Calu3 (cell line): ENCODE data around the gene OPCML. TPM values are rescaled to one million over a fixed set of nuclear protein-coding genes. Genes with fewer than 3 reads are reported as not detected.

Experiments
- BruUV-seq: library from RNA; stranded (reverse); fragments of 400-500 nt; replicated peaks from 2 replicates; lab custom pipeline; 2021; lab: Mats Ljungman, UMichigan
- CTCF ChIA-PET: fragments of 300-600 bp; sonication (Branson Sonifier 250); formaldehyde crosslinking; loops from one replicate; lab custom pipeline; 2022; ENCODE audit warnings: antibody characterized with exemption; lab: Charles Lee
- DNase-seq: peaks from one replicate; pipeline ENCODE4 v3.0.0; 2022
- H3K27ac Mint-ChIP-seq: one replicate; pipeline ENCODE4 v1.8.0; 2022; ENCODE audit warnings: mixed read lengths; ENCODE audit not compliant: unreplicated experiment
- H3K27me3 Mint-ChIP-seq: one replicate; pipeline ENCODE4 v1.8.0; 2022; ENCODE audit warnings: mixed read lengths; ENCODE audit not compliant: unreplicated experiment
- H3K36me3 Mint-ChIP-seq: one replicate; pipeline ENCODE4 v1.8.0; 2022; ENCODE audit warnings: mild to moderate bottlenecking, moderate library complexity, mixed read lengths; ENCODE audit not compliant: insufficient read depth, unreplicated experiment
- H3K4me1 Mint-ChIP-seq: one replicate; pipeline ENCODE4 v1.8.0; 2022; ENCODE audit warnings: mild to moderate bottlenecking, low read depth, mixed read lengths; ENCODE audit not compliant: unreplicated experiment
- H3K4me3 Mint-ChIP-seq: one replicate; pipeline ENCODE4 v1.8.0; 2022; ENCODE audit warnings: mild to moderate bottlenecking, low read depth, moderate library complexity, mixed read lengths; ENCODE audit not compliant: unreplicated experiment
- H3K9me3 Mint-ChIP-seq: one replicate; pipeline ENCODE4 v1.8.0; 2022; ENCODE audit warnings: low read depth, mixed read lengths; ENCODE audit not compliant: unreplicated experiment
- CTCF ChIP-seq: fragments of 200-600 bp; IDR thresholded peaks from one replicate; pipeline ENCODE4 v1.8.0; 2022; ENCODE audit warnings: antibody characterized with exemption; ENCODE audit not compliant: unreplicated experiment
- intact Hi-C: fragments of 100-400 bp; cut with micrococcal nuclease; formaldehyde crosslinking; loops from one replicate; pipeline ENCODE4 v1.10.0; 2022; ENCODE audit not compliant: unreplicated experiment
- total RNA-seq: library from RNA; stranded (reverse); gene quantifications from 2 replicates; pipeline ENCODE4 v1.2.3, GENCODE V29; 2022

OPCML gene
- total RNA-seq, 1 experiment from 2014 or later: not detected

DNA sequence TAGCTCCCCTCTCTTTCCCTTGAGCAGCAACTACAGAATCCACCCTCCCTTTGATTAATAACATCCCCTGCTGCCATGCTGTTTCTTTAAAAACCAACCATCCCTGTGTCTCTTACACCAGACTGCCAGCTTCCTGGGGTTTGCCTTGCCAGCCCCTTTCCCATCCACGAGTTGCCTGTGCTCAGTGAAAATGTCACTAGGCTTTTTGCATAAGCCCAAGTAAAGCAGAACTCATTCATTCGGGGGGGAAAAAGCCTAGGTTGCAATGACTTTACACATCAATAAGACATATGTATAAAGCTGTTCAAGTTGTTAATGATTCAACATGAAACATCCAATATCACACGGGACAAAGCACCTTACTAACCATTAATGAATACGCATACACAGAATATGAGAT is 398.7 kb downstream of the OPCML start:
- Mint-ChIP-seq H3K27ac (no peak overlapping the region), H3K9me3 (peaks cover 7% of the 10 kb centered on the region), H3K36me3 (no peaks in the 10 kb centered on the region), H3K4me1 (no peaks in the 10 kb centered on the region), H3K27me3 (no peaks in the 10 kb centered on the region), H3K4me3 (no peak overlapping the region)
- CTCF ChIA-PET: no interaction called here
- intact Hi-C loops: loop anchor here (1.0 kb wide), 1 partner anchor 702 kb away; no protein-coding TSS in a partner anchor
- TF ChIP-seq CTCF: no peak
- no peak for DNase-seq
- BruUV-seq: no TSS peak

- Mint-ChIP-seq H3K4me1 (no peaks in the 10 kb centered on the region), H3K9me3 (peaks cover 7% of the 10 kb centered on the region), H3K4me3 (no peak overlapping the region), H3K27me3 (no peaks in the 10 kb centered on the region), H3K36me3 (no peaks in the 10 kb centered on the region), H3K27ac (no peak overlapping the region)
- no peak for DNase-seq
- TF ChIP-seq CTCF: no peak
- no TSS peak for BruUV-seq
- intact Hi-C loops: no loop called here
- CTCF ChIA-PET: no interaction called here
Measured at GRCh38 chr11:133133050-133133449, 399.3 kb downstream of the OPCML start.

GRCh38 chr11:133127741-133128140 is 404.6 kb downstream of the OPCML start:
- CTCF ChIA-PET: no interaction called here
- intact Hi-C loops: no loop called here
- no peaks in the 10 kb centered on the region for H3K27me3 Mint-ChIP-seq
- H3K4me3 Mint-ChIP-seq: no peak overlapping the region
- no peak for TF ChIP-seq CTCF
- H3K9me3 Mint-ChIP-seq: peaks cover 3% of the 10 kb centered on the region
- no TSS peak for BruUV-seq
- H3K36me3 Mint-ChIP-seq: no peaks in the 10 kb centered on the region
- no peaks in the 10 kb centered on the region for H3K4me1 Mint-ChIP-seq
- no peak overlapping the region for H3K27ac Mint-ChIP-seq
- no peak for DNase-seq

GRCh38 chr11:133123796-133124195 is 408.5 kb downstream of the OPCML start:
- TF ChIP-seq CTCF: no peak
- intact Hi-C loops: no loop called here
- no peaks in the 10 kb centered on the region for H3K4me1 Mint-ChIP-seq
- BruUV-seq: no TSS peak
- H3K4me3 Mint-ChIP-seq: no peak overlapping the region
- no peak for DNase-seq
- CTCF ChIA-PET: no interaction called here
- no peaks in the 10 kb centered on the region for H3K36me3 Mint-ChIP-seq
- no peak overlapping the region for H3K27ac Mint-ChIP-seq
- H3K27me3 Mint-ChIP-seq: no peaks in the 10 kb centered on the region
- H3K9me3 Mint-ChIP-seq: peaks cover 9% of the 10 kb centered on the region
